Measurements from ENCODE around the gene ERP27. TPM values are rescaled to one million over a fixed set of nuclear protein-coding genes. Genes with fewer than 3 reads are reported as not detected.

The ERP27 gene
- total RNA-seq, 4 donors from 2014 or later, result 0.57 to 5.5 (median 1.9) TPM; not detected in 1

- WGBS, 2 donors, result 29 to 33% methylated on average over 2 of the region's 2 CpGs
- intact Hi-C loops (cut with DNase I), result no loop called here
- no peak overlapping the region for H3K4me3 ChIP-seq
- no peak for DNase-seq
- no peaks in the 10 kb centered on the region for H3K9me3 ChIP-seq
- H3K4me1 ChIP-seq, result no peaks in the 10 kb centered on the region
- no peaks in the 10 kb centered on the region for H3K27me3 ChIP-seq
- TF ChIP-seq CTCF (IDR thresholded peaks at IDR 0.05) (no peak), POLR2A (IDR thresholded peaks at IDR 0.05) (no peak)
- H3K27ac ChIP-seq, result no peak overlapping the region
- no peaks in the 10 kb centered on the region for H3K36me3 ChIP-seq
Measured at GRCh38 chr12:14982991-14983390, 44.7 kb upstream of the ERP27 start.

GRCh38 chr12:14982562-14982961, 44.2 kb upstream of the ERP27 start:
- DNase-seq, result no peak
- Histone ChIP-seq H3K27ac (no peak overlapping the region), H3K27me3 (no peaks in the 10 kb centered on the region), H3K36me3 (no peaks in the 10 kb centered on the region), H3K9me3 (no peaks in the 10 kb centered on the region), H3K4me3 (no peak overlapping the region), H3K4me1 (no peaks in the 10 kb centered on the region)
- TF ChIP-seq POLR2A (IDR thresholded peaks at IDR 0.05) (no peak), CTCF (IDR thresholded peaks at IDR 0.05) (no peak)
- WGBS, 2 donors, result 61 to 70% methylated on average over 1 of the region's 1 CpG
- intact Hi-C loops (cut with DNase I), result no loop called here

- no peak for DNase-seq
- WGBS, 2 donors, result 83 to 94% methylated on average over 2 of the region's 2 CpGs
- no peaks in the 10 kb centered on the region for H3K9me3 ChIP-seq
- no peak overlapping the region for H3K27ac ChIP-seq
- intact Hi-C loops (cut with DNase I), result no loop called here
- no peaks in the 10 kb centered on the region for H3K27me3 ChIP-seq
- H3K4me1 ChIP-seq, result no peaks in the 10 kb centered on the region
- no peaks in the 10 kb centered on the region for H3K36me3 ChIP-seq
- no peak overlapping the region for H3K4me3 ChIP-seq
- no peak for TF ChIP-seq CTCF (IDR thresholded peaks at IDR 0.05)
- TF ChIP-seq POLR2A (IDR thresholded peaks at IDR 0.05), result no peak
Measured at GRCh38 chr12:14981049-14981448, 42.7 kb upstream of the ERP27 start.

GRCh38 chr12:14979468-14979867, 41.1 kb upstream of the ERP27 start:
- no peak overlapping the region for H3K27ac ChIP-seq
- H3K4me3 ChIP-seq, result no peak overlapping the region
- intact Hi-C loops (cut with DNase I), result no loop called here
- no peaks in the 10 kb centered on the region for H3K36me3 ChIP-seq
- H3K4me1 ChIP-seq, result no peaks in the 10 kb centered on the region
- DNase-seq, result no peak
- H3K9me3 ChIP-seq, result no peaks in the 10 kb centered on the region
- TF ChIP-seq POLR2A (IDR thresholded peaks at IDR 0.05) (no peak), CTCF (IDR thresholded peaks at IDR 0.05) (no peak)
- no peaks in the 10 kb centered on the region for H3K27me3 ChIP-seq

- no peak overlapping the region for H3K27ac ChIP-seq
- DNase-seq, result no peak
- no peaks in the 10 kb centered on the region for H3K27me3 ChIP-seq
- TF ChIP-seq CTCF (IDR thresholded peaks at IDR 0.05), result no peak
- no peak for TF ChIP-seq POLR2A (IDR thresholded peaks at IDR 0.05)
- intact Hi-C loops (cut with DNase I), result no loop called here
- 74 to 84% methylated on average over 3 of the region's 3 CpGs for WGBS, 2 donors
- no peak overlapping the region for H3K4me3 ChIP-seq
- no peaks in the 10 kb centered on the region for H3K9me3 ChIP-seq
- H3K4me1 ChIP-seq, result no peaks in the 10 kb centered on the region
- no peaks in the 10 kb centered on the region for H3K36me3 ChIP-seq
Measured at GRCh38 chr12:14976658-14977057, 38.3 kb upstream of the ERP27 start.

Measured in esophagus squamous epithelium (tissue), 5 donors.